HepG2 (cell line): ENCODE data around the gene TM4SF20. TPM values are rescaled to one million over a fixed set of nuclear protein-coding genes. Genes with fewer than 3 reads are reported as not detected.

Experiments used
- AFF4 ChIP-seq: sonication (generic); formaldehyde crosslinking; IDR thresholded peaks from 2 replicates; pipeline ENCODE4 v1.4.0; 2020; ENCODE audit warnings: missing genetic modification reagents
- CERS6 ChIP-seq: sonication (generic); formaldehyde crosslinking; IDR thresholded peaks from 2 replicates; pipeline ENCODE4 v1.5.0; 2020; ENCODE audit warnings: missing genetic modification reagents
- FOSL2 ChIP-seq: sonication (generic); formaldehyde crosslinking; IDR thresholded peaks from 2 replicates; pipeline ENCODE4 v1.4.0; 2020; ENCODE audit warnings: missing genetic modification reagents
- FOXA1 ChIP-seq, 2 experiments: fragments of 450-650 bp in 1 of 2; sonication (generic) in 1 of 2; formaldehyde crosslinking in 1 of 2; IDR thresholded peaks; 2 replicates each; pipeline versions ENCODE4 v1.4.0 to v1.6.1; 2016 to 2020; ENCODE audit warnings: missing genetic modification reagents in 1 of 2
- FOXP4 ChIP-seq: sonication (generic); formaldehyde crosslinking; IDR thresholded peaks from 2 replicates; pipeline ENCODE4 v1.4.0; 2020; ENCODE audit warnings: missing genetic modification reagents
- NFIB ChIP-seq: sonication (generic); formaldehyde crosslinking; IDR thresholded peaks from 2 replicates; pipeline ENCODE4 v1.9.0; 2021; ENCODE audit warnings: missing genetic modification reagents, mild to moderate bottlenecking, borderline replicate concordance
- PHF20 ChIP-seq: sonication (generic); formaldehyde crosslinking; IDR thresholded peaks from 2 replicates; pipeline ENCODE4 v1.5.0; 2020; ENCODE audit warnings: mild to moderate bottlenecking, missing genetic modification reagents
- RARG ChIP-seq: sonication (generic); formaldehyde crosslinking; IDR thresholded peaks from 2 replicates; pipeline ENCODE4 v1.4.0; 2020; ENCODE audit warnings: low read depth, mild to moderate bottlenecking, missing genetic modification reagents
- SOX13 ChIP-seq, 3 experiments: fragments of 450-650 bp in 1 of 3; sonication (generic) in 1 of 3; formaldehyde crosslinking in 1 of 3; IDR thresholded peaks in 2 of 3; conservative IDR thresholded peaks in 1 of 3; 2 replicates each; pipeline versions ENCODE4 v1.5.0 to v1.6.1; 2016 to 2020; ENCODE audit warnings: antibody characterized with exemption in 1 of 3, mild to moderate bottlenecking in 1 of 3, missing compliant biosample characterization in 1 of 3, missing genetic modification reagents in 1 of 3, moderate library complexity in 1 of 3
- TCF7L2 ChIP-seq: IDR thresholded peaks from 2 replicates; pipeline ENCODE4 v1.6.1; 2011; ENCODE audit warnings: mild to moderate bottlenecking, low read depth, low read length, moderate library complexity
- THAP9 ChIP-seq: sonication (generic); formaldehyde crosslinking; IDR thresholded peaks from 2 replicates; pipeline ENCODE4; 2020; ENCODE audit warnings: missing genetic modification reagents, mild to moderate bottlenecking, borderline replicate concordance
- ZGPAT ChIP-seq: IDR thresholded peaks from 2 replicates; pipeline ENCODE4 v1.6.1; 2016; ENCODE audit warnings: mild to moderate bottlenecking
- ZNF431 ChIP-seq: sonication (generic); formaldehyde crosslinking; IDR thresholded peaks from 2 replicates; pipeline ENCODE4 v1.9.0; 2022; ENCODE audit warnings: missing genetic modification reagents, low read depth, mild to moderate bottlenecking, borderline replicate concordance
- ZNF550 ChIP-seq: sonication (generic); formaldehyde crosslinking; IDR thresholded peaks from 2 replicates; pipeline ENCODE4 v1.4.0; 2020; ENCODE audit warnings: mild to moderate bottlenecking, missing genetic modification reagents, borderline replicate concordance
- polyA plus RNA-seq, 8 experiments: library from polyadenylated mRNA; depleted of rRNA in 3 of 8; stranded (reverse) in 7 of 8; unstranded in 1 of 8; fragments of >200 nt; fragmentation: Illumina TruSeq in 4 of 8; extraction: Trizol in 4 of 8; gene quantifications; 2 replicates each; pipeline versions ENCODE4 v1.2.1 to v1.2.3, GENCODE V29; 2011 to 2016; ENCODE audit warnings: low read depth in 4 of 8, missing spikeins in 1 of 8, mixed read lengths in 1 of 8; ENCODE audit not compliant: insufficient read depth in 1 of 8
- total RNA-seq, 5 experiments: library from RNA; depleted of rRNA; stranded (reverse); fragments of >200 nt; fragmentation: Illumina TruSeq; extraction: Trizol; gene quantifications; 2 replicates each; pipeline ENCODE4 v1.2.3, GENCODE V29; 2016; ENCODE audit warnings: low read depth in 1 of 5

The TM4SF20 gene
- total and polyA plus RNA-seq, 2 of the 13 experiments (the other 11 are each of a cell fraction or from before 2014, with no cell fraction given): not detected

- TF ChIP-seq FOXA1 (IDR thresholded peaks at IDR 0.05) (no peak), FOXA1 (CRISPR knock-in tag; IDR thresholded peaks at IDR 0.05) (peak; percentile 48; the same call in 1 of the 2 replicates), CERS6 (no peak), NFIB (CRISPR knock-in tag) (no peak), ZNF431 (CRISPR knock-in tag) (no peak), ZGPAT (CRISPR knock-in tag) (0 out of 2 replicates have a peak, but pooled peaks have one; percentile 33), TCF7L2 (peak; percentile 69; the same call in 1 of the 2 replicates), FOSL2 (peak; percentile 59), PHF20 (CRISPR knock-in tag) (no peak), SOX13 (IDR thresholded peaks at IDR 0.05) (no peak), SOX13 (CRISPR knock-in tag; conservative IDR thresholded peaks at IDR 0.05 in 1 of 2, IDR thresholded peaks at IDR 0.05 in 1 of 2) (peak in 1 of 2 experiments; percentile 49; a peak in 1 of 4 replicates), AFF4 (CRISPR knock-in tag) (no peak), THAP9 (no peak), FOXP4 (CRISPR knock-in tag) (no peak), ZNF550 (no peak), RARG (no peak)
These were observed 49.7 kb upstream of the TM4SF20 start (continued) for GRCh38 chr2:227428731-227429285.
